GM21526 (cell line): ENCODE results near the gene LFNG.

Experiments used
- ATAC-seq: cut with Tn5 transposase; IDR thresholded peaks from one replicate; pipeline ENCODE4 v1.9.1; 2021; ENCODE audit warnings: moderate library complexity; ENCODE audit not compliant: unreplicated experiment, low FRiP score

The LFNG gene

DNA sequence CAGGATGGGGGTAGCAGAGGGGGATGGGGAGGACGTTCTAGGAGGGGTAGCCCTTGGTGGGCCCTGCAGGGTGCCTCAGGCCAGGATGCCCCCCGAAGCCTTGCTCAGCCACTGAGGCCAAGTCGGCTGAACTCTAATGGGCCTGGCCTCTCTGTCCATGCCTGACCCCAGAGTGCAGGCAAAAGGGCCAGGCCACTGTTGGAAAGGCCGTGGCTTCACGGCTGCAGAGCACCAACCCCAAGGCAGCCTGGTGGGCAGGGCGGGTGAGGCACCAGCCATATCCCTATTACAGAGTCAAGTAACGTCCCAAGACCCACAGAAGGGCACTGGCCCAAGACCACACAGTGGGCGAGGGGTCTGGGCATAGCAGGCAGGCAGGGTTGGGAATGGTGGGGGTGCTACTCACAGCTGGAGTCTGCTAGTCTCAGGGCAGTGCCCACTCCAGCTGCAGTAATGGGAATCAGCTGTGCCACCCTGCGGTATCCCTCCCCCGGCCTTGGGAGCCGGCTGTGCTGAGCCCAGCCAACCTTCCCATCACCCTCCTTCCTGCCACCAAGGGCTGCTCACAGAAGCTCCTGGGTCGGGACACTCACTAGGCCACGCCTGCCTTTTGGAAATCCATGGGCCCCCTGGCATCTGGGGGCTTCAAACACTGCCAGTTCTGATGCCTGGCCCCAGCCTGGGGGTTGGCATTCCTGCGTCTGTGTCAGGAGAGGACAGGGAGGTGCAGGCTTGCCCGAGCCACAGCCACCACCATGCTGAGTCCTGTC, 4.0 kb upstream of the LFNG start:
- ATAC-seq, result no peak

DNA sequence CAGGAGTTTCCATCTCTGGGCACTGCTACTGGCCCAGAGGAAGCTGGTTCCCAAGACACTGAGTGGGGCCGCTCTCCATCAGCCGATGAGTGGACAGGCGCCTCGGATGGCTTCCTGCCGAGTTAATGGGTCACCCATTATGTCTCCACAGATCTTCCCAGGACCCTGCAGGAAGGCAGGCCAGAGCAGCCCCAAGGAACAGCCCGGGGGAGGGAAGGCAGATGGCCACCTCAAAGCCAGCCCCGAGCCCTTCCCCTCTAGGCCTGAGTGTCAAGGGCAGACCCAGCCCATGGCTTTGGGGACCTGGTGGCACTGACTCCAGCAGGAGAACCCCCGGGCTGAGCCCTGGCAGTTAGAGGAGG, 3.4 kb upstream of the LFNG start:
- ATAC-seq, result no peak

DNA sequence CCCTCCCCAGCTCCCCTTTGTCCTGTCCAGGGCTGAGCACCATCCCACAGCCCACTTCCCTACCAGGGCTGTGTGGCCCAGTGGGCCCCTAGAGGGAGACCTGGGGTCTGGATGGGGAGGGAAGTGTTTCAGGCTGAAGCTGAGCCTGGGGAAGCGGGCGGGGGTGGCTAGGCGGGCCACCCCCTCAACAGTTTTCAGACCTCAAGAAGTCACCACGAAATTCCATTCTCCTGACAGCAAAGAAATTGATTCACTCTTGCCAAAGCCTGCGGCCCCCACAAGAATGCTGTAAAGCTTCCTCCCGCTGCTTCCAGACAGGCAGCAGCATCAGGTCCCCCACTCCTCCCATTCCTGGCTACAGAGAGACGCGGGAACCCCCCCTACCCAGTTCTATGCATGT, 2.5 kb upstream of the LFNG start:
- no peak for ATAC-seq

DNA sequence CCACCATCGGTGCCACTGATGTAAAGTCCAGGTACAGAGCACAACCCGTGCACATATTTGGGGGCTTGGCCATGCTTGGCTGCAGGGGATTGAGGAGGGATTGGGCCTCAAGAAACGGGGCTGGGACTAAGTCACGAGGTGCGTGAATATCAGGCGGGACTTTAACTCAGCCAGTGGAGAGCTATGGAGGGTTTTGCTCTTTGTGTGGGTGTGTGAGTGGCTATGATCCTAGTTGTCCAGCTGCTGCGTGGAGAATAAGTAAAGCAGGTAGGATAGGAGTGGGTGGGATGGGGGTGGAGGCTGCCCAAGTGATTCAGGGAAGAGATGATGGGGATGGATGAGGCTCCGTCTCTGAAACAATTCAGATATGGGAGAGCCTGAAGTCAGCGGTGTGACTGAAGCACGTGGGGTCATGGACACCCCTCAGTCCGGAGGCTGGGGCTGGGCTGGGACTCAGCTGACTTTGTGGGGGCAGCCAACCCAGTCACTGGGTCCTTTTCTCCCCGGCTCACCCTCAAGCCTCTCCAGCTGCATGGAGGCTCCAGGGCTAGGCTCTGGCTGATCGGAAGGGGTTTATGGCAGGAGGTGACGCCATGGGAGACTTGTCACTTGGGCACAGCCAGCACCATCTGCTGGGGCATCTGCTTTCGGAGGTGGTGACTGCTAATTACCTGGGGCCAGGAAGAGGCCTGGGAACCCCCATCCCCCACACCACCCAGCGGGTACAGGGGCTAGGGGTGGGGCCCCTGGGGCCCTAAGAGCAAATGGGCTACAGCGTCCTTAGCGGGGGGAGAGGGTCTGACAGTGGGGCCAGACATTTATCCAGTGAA, 1.7 kb upstream of the LFNG start:
- ATAC-seq, result no peak

DNA sequence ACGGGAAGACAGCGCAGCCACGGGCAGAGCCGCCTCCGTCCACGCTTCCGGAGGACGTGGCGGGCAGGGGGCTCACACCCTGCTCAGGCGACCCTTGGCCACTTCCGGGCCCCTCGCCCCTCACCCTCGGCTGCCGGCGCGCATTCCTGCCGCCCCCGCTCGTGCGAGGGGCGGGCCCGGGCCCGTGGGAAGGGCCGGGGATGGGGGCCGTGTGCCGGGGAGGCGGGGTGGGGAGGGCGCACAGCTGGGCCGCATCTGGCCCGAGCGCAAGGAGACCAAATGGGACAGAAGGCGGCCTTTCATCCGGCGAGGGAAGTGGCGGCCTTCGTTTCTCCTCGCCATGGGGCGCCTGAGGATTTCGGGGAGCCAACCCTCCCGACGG, 846 bp upstream of the LFNG start:
- ATAC-seq, result no peak

DNA sequence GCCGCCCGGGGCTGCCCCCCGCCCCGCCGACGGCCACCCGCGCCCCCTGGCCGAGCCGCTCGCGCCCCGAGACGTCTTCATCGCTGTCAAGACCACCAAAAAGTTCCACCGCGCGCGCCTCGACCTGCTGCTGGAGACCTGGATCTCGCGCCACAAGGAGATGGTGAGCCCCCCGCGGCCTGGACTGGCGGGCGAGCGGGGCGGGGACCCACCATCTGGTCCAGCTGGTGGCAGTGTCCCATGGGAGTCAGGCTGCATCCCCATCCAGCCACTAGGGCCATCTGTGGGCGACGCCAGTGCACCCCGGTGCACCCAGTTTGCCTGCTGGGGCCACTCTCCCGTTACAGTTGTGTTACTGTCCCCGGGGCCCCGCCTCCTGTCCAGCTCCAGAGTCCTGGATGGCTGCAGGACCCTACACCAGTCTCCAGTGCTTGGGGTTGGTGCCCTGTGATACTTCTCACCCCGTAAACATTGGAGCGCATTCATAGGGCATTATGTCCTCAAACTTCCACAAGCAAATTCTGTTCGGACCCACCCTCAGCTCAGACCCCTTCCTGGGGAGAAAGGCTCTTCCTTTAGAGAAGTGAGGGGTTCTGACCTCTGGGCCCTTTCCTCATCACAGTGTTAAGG, 672 bp downstream of the LFNG start:
- ATAC-seq, result no peak

DNA sequence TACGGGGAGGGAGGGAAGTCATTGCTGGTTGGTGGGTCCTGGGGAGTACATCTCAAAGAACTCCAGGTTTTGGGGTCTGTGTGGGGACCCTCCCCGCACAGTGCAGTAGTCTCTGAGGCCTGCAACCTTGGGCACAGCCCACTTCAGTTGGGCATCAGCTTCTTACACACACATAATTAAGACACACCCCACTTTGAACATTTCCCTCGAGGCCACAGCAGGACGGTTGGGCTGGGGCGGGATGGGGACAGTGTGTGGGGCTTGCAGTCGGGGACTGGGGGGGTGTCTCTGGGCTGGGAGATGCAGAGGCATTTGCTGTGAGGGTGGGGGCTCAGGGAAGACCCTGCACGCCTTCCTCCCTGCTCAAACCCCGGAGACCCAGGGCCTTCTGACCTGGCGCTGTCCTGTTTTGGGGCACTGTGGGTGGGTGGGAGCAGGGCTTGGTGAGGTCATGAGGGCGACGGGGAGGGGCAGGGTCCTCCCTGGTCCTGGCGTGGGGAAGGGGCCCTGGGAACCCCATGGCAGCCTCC, 1.3 kb downstream of the LFNG start:
- no peak for ATAC-seq

DNA sequence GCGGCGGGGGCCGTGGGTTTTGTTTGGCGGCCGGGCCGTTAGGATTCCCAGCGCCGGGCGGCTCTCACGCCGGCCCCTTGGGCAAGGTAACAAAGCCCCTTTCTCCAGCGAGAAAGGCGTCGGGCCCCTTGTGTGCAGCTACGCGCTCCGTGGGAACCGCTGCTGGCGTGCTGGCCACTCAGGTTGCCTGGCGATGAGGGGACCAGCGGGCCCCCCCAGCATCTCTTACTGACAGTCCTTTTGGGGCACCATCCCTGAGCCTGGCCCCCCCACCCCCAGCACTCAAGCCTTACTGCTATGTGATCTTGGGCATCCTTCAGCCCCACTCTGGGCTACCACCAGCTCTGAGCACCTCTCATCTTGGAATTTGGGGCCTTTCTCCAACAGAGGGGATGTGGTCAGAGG, 1.8 kb downstream of the LFNG start:
- no peak for ATAC-seq

DNA sequence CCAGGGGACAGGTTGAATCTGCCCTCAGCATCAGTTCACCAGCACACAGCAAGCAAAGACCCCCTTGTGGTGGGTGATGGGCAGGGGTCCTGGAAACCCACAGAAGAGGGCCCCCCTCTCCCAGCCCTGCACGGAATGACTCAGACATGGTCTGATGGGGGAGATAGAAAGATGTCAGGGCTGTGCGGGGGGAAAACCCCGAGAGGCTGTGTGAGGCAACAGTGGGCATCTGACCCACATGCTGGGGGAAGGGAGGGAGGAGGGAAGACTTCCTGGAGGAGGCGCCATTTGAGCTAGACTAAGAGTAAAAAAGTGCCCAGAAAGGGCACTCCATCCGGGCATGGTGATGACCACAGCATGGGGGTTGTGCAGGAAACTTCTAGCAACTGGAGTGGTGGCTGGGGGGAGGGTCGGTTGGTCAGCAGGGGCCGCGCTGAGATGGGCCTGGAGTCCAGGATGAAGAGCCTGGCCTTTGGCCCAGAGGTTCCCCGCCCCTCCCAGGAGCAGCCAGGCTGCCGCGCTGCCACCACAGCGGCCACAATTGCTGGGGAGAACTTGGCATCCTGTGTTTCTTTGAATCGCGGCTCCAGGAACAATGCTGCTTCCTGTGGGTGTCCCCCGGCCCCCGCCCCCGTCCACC, 2.5 kb downstream of the LFNG start:
- no peak for ATAC-seq

DNA sequence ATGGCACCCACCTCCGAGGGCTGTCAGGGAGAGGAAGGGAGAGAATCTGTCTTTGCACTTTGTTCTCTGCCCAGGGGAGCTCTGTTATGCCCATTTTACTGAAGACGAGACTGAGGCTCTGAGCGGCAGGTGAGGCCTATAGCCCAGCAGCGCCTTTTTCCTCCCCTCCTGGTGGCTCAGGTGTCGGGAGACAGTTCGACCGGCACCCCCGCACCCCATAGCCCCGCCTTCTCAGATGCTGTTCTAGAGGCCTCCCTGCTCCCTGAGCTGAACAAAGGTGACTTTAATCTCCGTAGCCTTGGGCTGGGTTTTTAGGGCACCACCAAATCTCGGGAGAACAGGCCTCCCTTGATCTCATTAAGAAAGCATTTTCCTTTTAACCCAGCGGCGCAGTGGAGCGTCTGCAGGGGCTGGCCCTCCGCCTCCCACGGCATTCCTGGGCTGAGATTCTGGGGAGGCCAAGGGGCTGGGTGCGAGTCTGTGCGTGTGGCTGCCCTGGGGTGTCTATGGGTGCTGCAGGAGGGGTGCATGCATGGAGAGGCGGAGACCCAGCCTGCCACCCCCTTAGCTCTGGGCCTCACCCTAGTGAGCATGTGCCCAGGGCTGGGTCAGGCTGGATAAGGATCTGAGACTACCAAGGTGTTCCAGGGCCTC, 3.3 kb downstream of the LFNG start:
- ATAC-seq, result no peak

DNA sequence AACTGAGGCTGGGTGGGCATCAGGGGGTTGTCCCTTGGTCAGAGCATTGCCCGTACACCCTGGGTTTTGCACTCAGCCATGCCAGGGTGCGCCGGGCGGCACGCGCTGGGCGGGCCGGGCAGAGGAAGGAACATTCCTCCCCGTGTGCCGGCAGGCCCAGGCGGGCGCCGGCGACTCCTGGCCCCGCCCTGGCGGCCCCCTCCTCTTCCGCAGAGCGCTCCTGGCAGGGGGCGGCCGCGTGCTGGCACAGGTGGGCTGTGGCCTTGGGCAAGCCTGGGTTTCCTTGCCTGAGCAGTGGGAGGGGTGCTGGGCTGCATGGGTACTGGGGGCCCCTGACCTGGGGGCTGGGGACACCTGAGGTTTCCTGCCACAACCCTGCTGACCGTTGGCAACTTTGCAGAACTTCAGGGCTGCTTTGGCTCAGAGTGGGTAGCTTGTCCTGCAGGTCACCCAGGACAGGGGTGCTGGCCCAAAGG, 3.9 kb downstream of the LFNG start:
- no peak for ATAC-seq

DNA sequence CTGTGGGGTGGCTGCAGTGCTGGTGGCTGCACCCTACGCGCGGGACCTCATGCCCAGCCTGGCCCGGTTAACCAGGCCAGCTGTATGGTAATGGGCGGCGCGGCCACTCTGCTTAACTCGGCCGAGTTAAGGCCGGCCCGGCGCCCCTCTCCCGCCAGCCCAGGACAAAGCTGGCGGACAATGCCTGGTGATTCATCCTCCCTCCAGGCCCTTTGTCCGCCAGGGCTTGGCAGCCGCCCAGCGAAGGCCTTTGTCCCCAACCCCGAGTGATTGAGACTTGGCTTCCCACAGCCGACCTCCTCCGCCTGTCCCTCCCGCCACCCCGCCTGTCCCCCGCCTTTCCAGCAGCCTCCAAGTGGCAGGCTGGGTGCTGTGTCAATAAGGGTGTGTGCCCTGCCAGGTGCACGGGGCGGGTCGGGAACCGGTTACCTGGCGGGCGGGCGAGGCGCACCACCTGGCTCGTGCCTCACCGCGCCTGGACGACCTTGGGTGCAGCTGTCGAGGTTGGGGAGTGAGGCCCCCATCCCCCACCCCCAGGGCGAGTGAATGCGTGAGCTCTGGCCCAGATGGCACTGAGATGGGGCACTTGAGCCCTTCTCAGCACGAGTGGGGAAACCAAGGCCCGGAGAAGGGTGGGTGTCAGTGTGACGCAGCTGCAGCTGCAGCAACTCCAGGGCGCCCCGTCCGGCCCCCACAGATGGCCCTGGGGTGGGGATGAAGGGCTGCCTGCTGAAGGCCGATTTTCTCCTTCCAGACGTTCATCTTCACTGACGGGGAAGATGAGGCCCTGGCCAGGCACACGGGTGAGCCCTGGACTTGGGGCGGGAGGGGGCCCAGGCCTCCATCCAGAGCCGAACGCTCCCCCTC, 4.6 kb downstream of the LFNG start:
- ATAC-seq, result no peak

DNA sequence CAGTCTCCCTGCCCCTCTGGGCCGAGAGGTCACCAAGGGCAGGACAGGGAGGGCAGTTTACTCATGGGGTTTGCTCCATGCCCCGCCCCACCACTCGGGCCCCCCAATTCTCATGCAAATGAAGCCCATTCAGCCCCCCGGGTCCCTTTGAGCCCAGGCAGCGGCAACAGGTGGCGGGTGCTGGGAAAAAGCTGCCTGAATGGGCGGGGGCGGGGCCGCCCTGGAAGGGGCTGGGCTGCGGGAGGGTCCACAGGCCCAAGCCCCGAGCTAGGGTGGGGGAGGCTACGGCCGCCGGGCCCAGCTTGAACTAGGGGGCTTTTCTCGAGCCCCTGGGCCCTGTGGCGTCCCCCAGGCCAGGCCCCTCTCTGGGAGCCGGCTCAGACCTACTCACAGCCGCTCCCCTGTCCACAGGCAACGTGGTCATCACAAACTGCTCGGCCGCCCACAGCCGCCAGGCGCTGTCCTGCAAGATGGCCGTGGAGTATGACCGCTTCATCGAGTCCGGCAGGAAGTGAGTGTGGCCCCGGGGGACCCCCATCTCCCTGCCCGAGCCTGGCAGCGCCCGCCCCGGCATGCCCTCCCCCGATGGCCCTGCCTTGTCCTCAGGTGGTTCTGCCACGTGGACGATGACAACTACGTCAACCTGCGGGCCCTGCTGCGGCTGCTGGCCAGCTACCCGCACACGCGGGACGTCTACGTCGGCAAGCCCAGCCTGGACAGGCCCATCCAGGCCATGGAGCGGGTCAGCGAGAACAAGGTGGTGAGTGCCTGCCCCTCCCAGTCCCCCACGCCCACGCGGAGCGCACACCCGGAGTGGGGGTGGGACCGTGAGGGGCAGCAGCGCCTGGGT, 5.5 kb downstream of the LFNG start:
- ATAC-seq, result no peak

DNA sequence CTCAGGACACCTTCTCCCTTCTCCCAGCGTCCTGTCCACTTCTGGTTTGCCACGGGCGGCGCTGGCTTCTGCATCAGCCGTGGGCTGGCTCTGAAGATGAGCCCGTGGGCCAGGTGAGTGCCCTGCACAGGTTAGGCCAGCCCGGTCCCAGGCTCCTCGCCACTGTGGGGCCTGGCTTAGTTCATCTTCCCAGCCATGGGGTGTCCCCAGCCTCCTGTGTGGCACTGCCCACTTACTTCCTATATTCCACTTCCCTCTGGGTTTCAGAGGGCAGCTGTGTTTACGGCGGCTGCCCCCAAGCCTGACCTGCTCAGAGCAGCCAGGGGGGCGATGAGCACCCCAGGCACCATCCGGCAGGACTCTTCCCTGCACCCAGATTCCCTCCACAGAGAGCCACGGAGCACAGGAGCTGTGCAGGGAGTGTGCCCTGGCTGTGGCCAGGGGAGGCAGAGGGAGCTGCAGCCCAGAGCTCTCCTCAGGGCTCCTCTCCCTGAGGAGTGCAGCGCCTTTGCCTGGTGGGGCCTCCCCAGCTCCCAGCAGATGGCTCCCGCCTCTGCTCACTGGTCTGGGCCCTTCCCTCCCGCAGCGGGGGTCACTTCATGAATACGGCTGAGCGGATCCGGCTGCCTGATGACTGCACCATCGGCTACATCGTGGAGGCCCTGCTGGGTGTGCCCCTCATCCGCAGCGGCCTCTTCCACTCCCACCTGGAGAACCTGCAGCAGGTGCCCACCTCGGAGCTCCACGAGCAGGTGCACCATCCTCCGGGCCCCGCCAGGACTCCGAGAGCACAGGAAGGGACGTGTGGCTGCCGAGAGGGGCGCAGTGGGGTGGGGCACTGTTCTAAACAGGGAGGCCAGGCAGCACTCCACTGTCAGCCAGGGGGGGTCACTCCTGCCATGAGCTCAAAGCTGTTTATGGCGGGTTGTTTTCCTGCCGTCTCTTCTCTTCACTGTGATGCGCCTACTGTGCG, 6.4 kb downstream of the LFNG start:
- ATAC-seq, result no peak

DNA sequence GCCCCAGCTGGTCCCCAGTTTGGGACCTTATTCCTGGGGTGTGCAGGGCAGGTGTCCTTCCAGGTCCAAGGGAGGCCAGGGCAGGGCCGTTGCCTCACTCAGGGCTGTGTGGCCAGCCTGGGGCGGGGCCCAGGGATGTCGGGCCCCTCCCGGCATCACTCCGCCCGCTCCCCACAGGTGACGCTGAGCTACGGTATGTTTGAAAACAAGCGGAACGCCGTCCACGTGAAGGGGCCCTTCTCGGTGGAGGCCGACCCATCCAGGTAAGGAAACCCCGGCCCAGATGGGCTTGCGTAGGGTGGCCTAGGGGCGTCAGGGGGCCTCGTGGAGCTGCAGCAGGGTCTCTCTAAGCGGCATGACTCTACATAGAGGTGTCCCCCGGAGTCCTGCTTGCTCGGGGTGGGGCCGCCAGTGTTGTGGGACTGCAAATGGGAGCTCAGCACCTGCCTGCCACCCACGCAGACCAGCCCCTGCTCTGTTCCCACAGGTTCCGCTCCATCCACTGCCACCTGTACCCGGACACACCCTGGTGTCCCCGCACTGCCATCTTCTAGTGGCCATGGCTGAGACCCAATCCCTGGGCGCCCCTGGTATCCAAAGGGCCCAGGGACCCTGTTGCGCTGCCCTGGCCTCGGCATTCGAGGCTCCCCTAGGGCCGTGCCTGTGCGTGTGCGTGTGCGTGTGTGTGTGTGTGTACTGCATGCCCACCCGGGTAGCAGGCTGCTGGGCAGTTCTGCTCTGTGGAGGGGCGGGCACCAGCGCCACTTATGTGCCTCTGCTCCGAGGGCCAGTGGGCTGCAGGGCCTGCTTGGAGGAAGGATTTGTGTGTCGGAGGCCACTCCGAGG, 7.3 kb downstream of the LFNG start:
- ATAC-seq, result no peak
